Endothelial cell of umbilical vein (primary cell): Measurements from ENCODE around the gene CFAP77. TPM values are rescaled to one million over a fixed set of nuclear protein-coding genes. Genes with fewer than 3 reads are reported as not detected.

Source experiments
- BruUV-seq: library from RNA; stranded (reverse); fragments of 400-500 nt; replicated peaks from 2 replicates; lab custom pipeline; 2021; lab: Mats Ljungman, UMichigan
- CTCF ChIA-PET: fragments of 300-600, 350-600 bp; sonication (Branson Sonifier 250); formaldehyde crosslinking; loops from one replicate; lab custom pipeline; 2021; ENCODE audit warnings: antibody characterized with exemption, inconsistent platforms; lab: Charles Lee
- POLR2A ChIA-PET: fragments of 300-600, 350-600 bp; sonication (Branson Sonifier 250); formaldehyde crosslinking; loops from one replicate; lab custom pipeline; 2021; ENCODE audit warnings: antibody characterized with exemption, inconsistent platforms; lab: Charles Lee
- DNase-seq: peaks from one replicate; pipeline ENCODE4 v3.0.0-alpha.2; 2011; ENCODE audit warnings: low read depth, low spot score
- FAIRE-seq: peaks from 2 replicates; lab custom pipeline; 2011; peaks lifted over from hg19 to GRCh38; lab: Jason Lieb, UNC
- H2AFZ ChIP-seq: 2 replicates; pipeline ENCODE4 v1.6.0; 2012; ENCODE audit warnings: low read depth, low read length, control low read depth, inconsistent platforms
- H3K27ac ChIP-seq: 2 replicates; pipeline ENCODE4 v1.5.1; 2011; ENCODE audit warnings: low read depth, mild to moderate bottlenecking, control low read depth, low read length, moderate library complexity; ENCODE audit not compliant: insufficient read depth
- H3K27me3 ChIP-seq, 2 experiments: 2 replicates each; pipeline versions ENCODE4 v1.6.0 to v1.6.1; 2011; ENCODE audit warnings: low read length in 2 of 2, mixed read lengths in 1 of 2; ENCODE audit not compliant: control insufficient read depth in 2 of 2, insufficient read depth in 2 of 2
- H3K36me3 ChIP-seq, 2 experiments: 2 replicates in 1 of 2; 3 replicates in 1 of 2; pipeline ENCODE4 v1.5.1; 2011; ENCODE audit warnings: low read length in 2 of 2, mild to moderate bottlenecking in 1 of 2, moderate library complexity in 1 of 2; ENCODE audit not compliant: control insufficient read depth in 2 of 2, insufficient read depth in 2 of 2; ENCODE audit errors: extremely low read depth in 1 of 2
- H3K4me1 ChIP-seq: 3 replicates; pipeline ENCODE4 v1.5.1; 2011; ENCODE audit warnings: mild to moderate bottlenecking, low read length; ENCODE audit not compliant: control insufficient read depth, insufficient read depth; ENCODE audit errors: extremely low read depth
- H3K4me2 ChIP-seq: 2 replicates; pipeline ENCODE4 v1.6.1; 2011; ENCODE audit warnings: low read length, control low read depth, mixed read lengths; ENCODE audit not compliant: insufficient read depth
- H3K4me3 ChIP-seq, 3 experiments: fragments of 200-600 bp in 1 of 3; sonication (generic), shearing (Covaris generic) in 1 of 3; replicated peaks in 1 of 3; 2 replicates each; pipeline ENCODE4 v1.5.1; 2011 to 2016; ENCODE audit warnings: control low read depth in 3 of 3, low read length in 3 of 3, mild to moderate bottlenecking in 2 of 3, inconsistent platforms in 1 of 3, low read depth in 1 of 3, moderate library complexity in 1 of 3; ENCODE audit not compliant: insufficient read depth in 1 of 3
- H3K79me2 ChIP-seq: 2 replicates; pipeline ENCODE4 v1.6.0; 2012; ENCODE audit warnings: low read length, inconsistent platforms; ENCODE audit not compliant: control insufficient read depth, insufficient read depth
- H3K9ac ChIP-seq: replicated peaks from 2 replicates; pipeline ENCODE3; 2011; ENCODE audit warnings: low read length, control low read depth; ENCODE audit not compliant: insufficient read depth; ENCODE audit errors: extremely low read depth
- H3K9me1 ChIP-seq: replicated peaks from 3 replicates; pipeline ENCODE4 v1.6.0; 2011; ENCODE audit warnings: mild to moderate bottlenecking, low read length; ENCODE audit not compliant: control insufficient read depth, insufficient read depth; ENCODE audit errors: extremely low read depth
- H3K9me3 ChIP-seq: replicated peaks from 2 replicates; pipeline ENCODE4 v1.5.1; 2012; ENCODE audit warnings: low read length, inconsistent platforms; ENCODE audit not compliant: control insufficient read depth, insufficient read depth
- H4K20me1 ChIP-seq: replicated peaks from 2 replicates; pipeline ENCODE3; 2011; ENCODE audit warnings: mild to moderate bottlenecking, low read length; ENCODE audit not compliant: control insufficient read depth, insufficient read depth; ENCODE audit errors: extremely low read depth
- CTCF ChIP-seq, 2 donors: IDR thresholded peaks; 1 replicate in 1 of 2; 2 replicates in 1 of 2; pipeline ENCODE4 v1.5.1; 2011; ENCODE audit warnings: low read length in 2 of 2, mild to moderate bottlenecking in 2 of 2, moderate library complexity in 2 of 2, control low read depth in 1 of 2, inconsistent platforms in 1 of 2, low read depth in 1 of 2; ENCODE audit not compliant: insufficient read depth in 1 of 2; ENCODE audit errors: extremely low read depth in 1 of 2
- EZH2 ChIP-seq: IDR thresholded peaks from 2 replicates; pipeline ENCODE4 v1.6.1; 2012; ENCODE audit warnings: borderline replicate concordance, low read depth, mild to moderate bottlenecking, moderate library complexity, low read length, inconsistent platforms; ENCODE audit not compliant: severe bottlenecking
- FOS ChIP-seq: IDR thresholded peaks from 2 replicates; pipeline ENCODE4 v1.6.1; 2011; ENCODE audit warnings: mild to moderate bottlenecking, low read length, moderate library complexity, borderline replicate concordance; ENCODE audit not compliant: insufficient read depth
- GATA2 ChIP-seq: IDR thresholded peaks from 2 replicates; pipeline ENCODE4 v1.7.0; 2011; ENCODE audit warnings: low read depth, mild to moderate bottlenecking, moderate library complexity, mixed read lengths, low read length; ENCODE audit not compliant: insufficient read length, insufficient read depth
- JUN ChIP-seq: IDR thresholded peaks from 2 replicates; pipeline ENCODE4 v1.6.1; 2011; ENCODE audit warnings: borderline replicate concordance, low read depth; ENCODE audit not compliant: insufficient read length, insufficient read depth
- MAX ChIP-seq: IDR thresholded peaks from 2 replicates; pipeline ENCODE4 v1.6.1; 2011; ENCODE audit not compliant: insufficient read depth, insufficient read length
- MYC ChIP-seq: IDR thresholded peaks from one replicate; pipeline ENCODE4 v1.6.1; 2011; ENCODE audit warnings: mild to moderate bottlenecking, low read depth, low read length
- POLR2A ChIP-seq: IDR thresholded peaks from 2 replicates; pipeline ENCODE4 v1.6.1; 2012; ENCODE audit warnings: low read depth, mild to moderate bottlenecking, control low read depth, low read length
- POLR2AphosphoS5 ChIP-seq: IDR thresholded peaks from 2 replicates; pipeline ENCODE4 v1.6.1; 2012; ENCODE audit warnings: low read depth, mild to moderate bottlenecking, control low read depth, low read length, moderate library complexity; ENCODE audit not compliant: insufficient read depth
- dilution Hi-C: fragments of 300-500 bp; cut with MboI; formaldehyde crosslinking; loops from one replicate; pipeline ENCODE4 v1.15.0; 2019; ENCODE audit warnings: low sequenced_read_pairs; ENCODE audit not compliant: extremely low pct_ligation_motif_present
- intact Hi-C: fragments of 100-400 bp; cut with micrococcal nuclease; formaldehyde crosslinking; loops from one replicate; pipeline ENCODE4 v1.10.0; 2022
- polyA plus RNA-seq, 4 experiments: library from polyadenylated mRNA; depleted of rRNA in 3 of 4; stranded (reverse) in 3 of 4; unstranded in 1 of 4; fragments of >200 nt; gene quantifications; 2 replicates each; pipeline versions ENCODE4 v1.2.1 to v1.2.3, GENCODE V29; 2011 to 2012; ENCODE audit warnings: missing spikeins in 1 of 4
- total RNA-seq: library from RNA; stranded (reverse); gene quantifications from 2 replicates; pipeline ENCODE4 v1.2.3, GENCODE V29; 2021

CFAP77 gene
- total and polyA plus RNA-seq, 2 donors (not counting 3 experiments of a cell fraction or from before 2014, with no cell fraction given), result not detected

- Histone ChIP-seq H3K9me3 (no peaks in the 10 kb centered on the region), H2AFZ (no peak overlapping the region), H3K27ac (no peak overlapping the region), H3K4me1 (no peaks in the 10 kb centered on the region), H3K9me1 (no peaks in the 10 kb centered on the region), H3K36me3 (no peaks in the 10 kb centered on the region), H4K20me1 (no peaks in the 10 kb centered on the region), H3K4me3 (no peak overlapping the region), H3K9ac (no peak overlapping the region), H3K79me2 (no peaks in the 10 kb centered on the region), H3K27me3 (peaks cover 36% of the 10 kb centered on the region in 2 experiments), H3K4me2 (no peak overlapping the region)
- CTCF ChIA-PET, result no interaction called here
- TF ChIP-seq JUN (no peak), MAX (no peak), GATA2 (no peak), FOS (no peak), CTCF (IDR thresholded peaks at IDR 0.05; ENCODE audit: extremely low read depth in 1 of 2, insufficient read depth in 1 of 2, low read depth in 1 of 2, low read length in 2 of 2) (no peak), MYC (no peak), EZH2 (no peak), POLR2A (no peak), POLR2AphosphoS5 (no peak)
- DNase-seq (no peak), FAIRE-seq (no peak)
- POLR2A ChIA-PET, result no interaction called here
- BruUV-seq, result no TSS peak
- dilution Hi-C loops, result no loop called here
- intact Hi-C loops, result no loop called here
Measured at GRCh38 chr9:132426639-132427414, 16.8 kb downstream of the CFAP77 start.
